NCI-H1092 (cell line): Measurements from ENCODE around the gene ERH.
"Not testable (repeated sequence)": the region's sequence is repeated elsewhere in the genome, so short reads cannot be mapped to it uniquely, and the experiment has no call there.

ENCODE experiments used
- DNase-seq: peaks from one replicate; lab custom pipeline; 2025; lab: John Stamatoyannopoulos, UW

ERH gene

DNA sequence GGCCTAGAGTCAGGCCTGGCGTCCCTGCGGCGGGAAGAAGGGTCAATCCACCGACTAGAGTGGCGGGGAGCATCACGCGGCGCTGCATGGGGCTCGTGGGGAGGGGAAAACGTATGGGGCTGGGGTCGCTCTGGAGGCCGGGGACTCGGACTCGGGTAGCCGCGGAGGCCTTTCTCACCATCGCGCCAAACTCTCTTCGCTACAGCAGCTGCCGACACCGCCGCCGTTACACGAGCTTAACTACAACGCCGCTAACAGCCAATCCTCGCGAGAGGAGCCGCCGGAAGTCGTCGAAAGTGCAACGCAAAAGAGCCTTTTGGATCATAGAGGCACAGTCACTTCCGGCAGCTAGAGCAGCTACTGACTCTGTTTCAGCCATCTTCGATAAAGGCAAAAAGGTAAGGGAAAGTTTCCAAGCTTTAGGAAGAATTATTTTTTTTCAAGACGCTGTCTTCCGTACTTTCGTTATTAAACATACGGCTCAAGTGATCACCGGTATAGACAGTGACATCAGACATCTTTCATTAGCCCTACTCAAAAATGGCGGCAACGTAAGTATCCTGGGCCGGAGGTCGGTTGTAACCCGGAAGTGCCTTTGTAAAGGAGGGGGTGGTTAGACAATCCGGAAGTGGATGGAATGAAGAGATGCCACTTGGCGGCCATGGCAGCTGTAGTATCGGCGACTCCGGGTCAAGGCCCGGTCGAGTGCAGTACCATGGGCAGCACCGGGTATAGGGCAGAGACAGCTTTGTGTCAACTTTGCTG lies at the start of gene ERH, which contains the start of gene SLC39A9:
Gene ERH, minus strand, starts transcription at position 247 of the 765 bp plus-strand sequence. Its CDS starts 66 bp downstream, at position 181.
Gene SLC39A9, plus strand, starts transcription at position 640 of the 765 bp plus-strand sequence. CDS start 678 bp downstream, outside the sequence.
- peak; percentile 98 for DNase-seq

DNA sequence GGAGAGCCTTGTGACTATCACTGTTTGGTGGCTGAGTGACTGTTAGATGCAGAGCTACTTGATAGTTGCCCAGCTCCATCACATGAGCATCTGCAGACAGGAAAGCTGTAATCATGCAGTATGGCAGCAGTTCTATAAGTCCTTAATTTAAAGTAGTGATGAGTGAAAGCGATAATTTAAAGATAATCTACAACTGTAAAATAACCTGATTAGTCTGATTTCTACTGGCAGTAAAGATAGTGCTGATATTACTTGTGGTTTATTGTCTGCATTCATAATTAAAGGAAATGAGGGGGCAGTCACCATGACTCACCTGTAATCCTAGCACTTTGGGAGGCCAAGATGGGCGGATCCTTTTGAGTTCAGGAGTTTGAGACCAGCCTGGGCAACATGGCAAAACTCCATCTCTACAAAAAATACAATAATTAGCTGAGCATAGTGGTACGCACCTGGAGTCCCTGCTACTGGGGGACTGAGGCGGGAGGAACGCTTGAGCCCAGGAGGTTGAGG lies 45.3 kb upstream of the ERH start:
- no peak for DNase-seq

DNA sequence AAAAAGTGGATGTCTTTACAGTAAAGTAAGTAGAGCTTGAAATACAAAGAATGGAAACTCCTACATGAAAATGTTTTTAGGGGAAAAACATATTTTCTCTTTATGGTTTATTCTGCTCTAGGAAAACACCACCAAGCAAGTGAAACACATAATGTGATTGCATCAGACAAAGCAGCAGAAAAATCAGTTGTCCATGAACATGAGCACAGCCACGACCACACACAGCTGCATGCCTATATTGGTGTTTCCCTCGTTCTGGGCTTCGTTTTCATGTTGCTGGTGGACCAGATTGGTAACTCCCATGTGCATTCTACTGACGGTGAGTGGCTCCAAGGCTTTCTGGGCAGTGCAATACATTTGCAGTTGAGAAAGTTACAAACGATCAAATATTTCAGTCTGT lies 43.8 kb upstream of the ERH start:
- DNase-seq, result no peak

DNA sequence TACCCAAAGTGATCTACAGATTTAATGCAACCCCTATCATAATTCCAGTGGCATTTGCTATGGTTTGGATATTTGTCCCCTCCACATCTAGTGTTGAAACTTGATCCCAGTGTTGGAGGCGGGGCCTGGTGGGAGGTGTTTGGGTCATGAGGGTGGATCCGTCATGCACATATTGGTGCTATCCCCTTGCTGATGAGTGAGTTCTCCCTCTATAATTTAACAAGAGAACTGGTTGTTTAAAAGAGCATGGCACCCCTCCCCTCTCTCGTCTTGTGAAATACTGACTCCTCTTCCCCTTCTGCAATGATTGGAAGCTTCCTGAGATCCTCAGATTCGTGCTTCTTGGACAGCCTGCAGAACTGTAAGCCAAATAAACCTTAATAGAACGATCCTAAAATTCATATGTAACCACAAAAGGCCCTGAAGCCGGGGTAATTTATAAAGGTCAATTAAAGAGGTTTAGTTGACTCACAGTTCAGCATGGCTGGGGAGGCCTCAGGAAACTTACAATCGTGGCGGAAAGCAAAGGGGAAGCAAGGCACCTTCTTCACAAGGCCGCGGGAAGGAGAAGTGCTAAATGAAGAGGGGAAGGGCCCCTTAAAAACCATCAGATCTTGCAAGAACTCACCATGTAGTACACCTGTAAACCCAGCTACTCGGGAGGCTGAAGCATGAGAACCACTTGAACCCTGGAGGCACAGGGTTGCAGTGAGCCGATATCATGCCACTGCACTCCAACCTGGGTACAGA lies 41.6 kb upstream of the ERH start:
- no peak for DNase-seq

DNA sequence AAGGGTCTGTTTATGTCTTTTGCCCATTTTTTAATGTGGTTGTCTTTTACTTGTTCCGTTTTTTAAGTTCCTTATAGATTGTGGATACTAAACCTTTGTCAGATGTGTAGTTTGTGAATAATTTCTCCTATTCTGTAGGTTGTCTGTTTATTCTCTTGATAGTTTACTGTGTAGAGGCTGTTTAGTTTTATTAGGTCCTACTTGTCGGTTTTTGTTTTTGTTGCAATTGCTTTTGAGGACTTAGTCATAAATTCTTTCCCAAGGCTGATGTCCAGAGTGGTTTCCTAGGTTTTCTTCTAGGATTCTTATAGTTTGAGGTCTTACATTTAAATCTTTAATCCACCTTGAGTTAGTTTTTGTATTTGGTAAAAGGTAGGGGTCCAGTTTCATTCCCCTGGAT lies 34.3 kb upstream of the ERH start:
- no peak for DNase-seq

DNA sequence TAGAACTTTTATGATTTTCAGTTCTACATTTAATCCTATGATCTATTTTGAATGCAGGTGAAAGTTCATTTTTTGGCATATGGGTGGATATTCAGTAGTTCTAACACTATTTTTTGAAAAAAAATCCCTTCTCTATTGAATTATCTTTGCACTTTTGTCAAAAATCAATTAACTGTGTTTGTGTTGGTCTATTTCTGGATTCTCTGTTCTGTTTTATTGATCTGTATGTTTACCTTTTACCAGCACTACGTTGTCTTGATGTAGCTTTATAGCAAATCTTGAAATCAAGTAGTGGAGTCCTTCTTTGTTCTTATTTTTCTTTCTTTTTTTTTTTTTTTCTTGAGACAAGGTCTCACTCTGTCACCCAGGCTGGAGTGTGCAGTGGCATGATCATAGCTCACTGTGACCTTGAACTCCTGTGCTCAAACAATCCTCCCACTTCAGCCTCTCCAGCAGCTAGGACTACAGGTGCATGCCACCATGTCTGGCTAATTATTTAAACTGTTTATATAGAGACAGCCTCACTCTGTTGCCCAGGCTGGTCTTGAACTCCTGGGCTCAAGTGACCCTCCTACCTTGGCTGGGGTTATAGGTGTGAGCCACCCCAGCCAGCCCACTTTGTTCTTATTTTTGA lies 32.3 kb upstream of the ERH start:
- DNase-seq, result no peak

DNA sequence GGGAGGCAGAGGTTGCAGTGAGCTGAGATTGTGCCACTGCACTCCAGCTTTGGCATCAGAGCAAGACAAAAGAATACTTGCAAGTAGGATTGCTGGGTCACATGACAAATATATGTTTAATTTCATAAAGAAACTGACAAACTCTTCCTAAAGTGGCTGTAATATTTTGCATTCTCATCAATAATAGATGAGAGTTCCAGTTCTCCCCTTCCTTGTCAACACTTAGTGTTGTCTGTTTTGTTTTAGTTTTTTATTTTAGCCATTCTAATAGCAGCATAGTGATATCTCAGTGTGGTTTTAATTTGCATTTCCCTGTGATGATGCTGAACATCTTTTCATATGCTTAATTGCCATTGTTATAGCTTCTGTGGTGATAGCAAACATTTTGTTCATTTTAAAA lies 31.5 kb upstream of the ERH start:
- DNase-seq, result no peak

DNA sequence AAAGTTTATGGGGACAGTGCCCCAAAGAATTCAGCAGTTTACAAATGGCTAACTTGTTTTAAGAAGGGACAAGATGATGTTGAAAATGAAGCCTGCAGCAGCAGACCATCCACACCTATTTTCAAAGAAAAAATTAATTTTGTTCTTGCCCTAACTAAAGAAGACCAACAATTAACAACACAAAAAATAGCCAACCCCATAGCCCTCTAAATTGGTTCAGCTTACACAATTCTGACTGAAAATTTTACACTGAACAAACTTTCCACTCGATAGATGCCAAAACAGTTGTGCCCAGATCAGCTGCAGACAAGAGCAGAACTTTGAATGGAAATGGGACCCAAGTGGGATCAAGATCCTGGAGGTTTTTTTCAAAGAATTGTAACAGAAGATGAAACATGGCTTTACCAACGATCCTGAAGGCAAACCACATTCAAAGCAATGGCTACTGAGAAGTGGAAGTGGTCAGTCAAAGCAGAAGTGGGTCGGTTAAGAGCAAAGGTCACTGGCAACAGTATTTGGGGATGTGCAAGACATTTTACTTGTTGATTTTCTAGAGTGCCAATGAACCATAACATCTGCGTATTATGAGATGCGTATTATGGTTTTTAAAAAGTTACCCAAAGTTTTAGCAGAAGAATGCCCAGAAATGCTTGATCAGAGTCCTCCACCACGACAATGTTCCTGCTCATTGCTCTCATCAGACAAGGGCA lies 30.3 kb upstream of the ERH start:
- no peak for DNase-seq

DNA sequence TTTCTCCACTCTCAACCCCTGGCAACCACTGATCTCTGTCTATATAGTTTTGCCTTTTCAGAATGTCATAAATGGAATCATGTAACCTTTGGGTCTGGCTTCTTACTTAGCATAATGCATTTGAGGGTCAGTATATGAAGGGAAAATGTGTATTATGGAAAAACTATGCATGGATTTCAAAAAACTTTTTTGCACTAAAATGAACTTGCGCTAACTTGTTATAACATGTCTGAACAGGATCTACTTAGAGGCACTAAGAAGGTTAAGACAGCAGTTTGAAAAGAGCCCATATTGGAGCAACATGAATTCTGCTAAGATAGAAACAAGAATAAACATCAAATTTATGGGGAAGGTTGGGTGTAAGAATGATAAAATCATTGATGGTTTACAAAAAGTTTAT lies 29.5 kb upstream of the ERH start:
- no peak for DNase-seq

DNA sequence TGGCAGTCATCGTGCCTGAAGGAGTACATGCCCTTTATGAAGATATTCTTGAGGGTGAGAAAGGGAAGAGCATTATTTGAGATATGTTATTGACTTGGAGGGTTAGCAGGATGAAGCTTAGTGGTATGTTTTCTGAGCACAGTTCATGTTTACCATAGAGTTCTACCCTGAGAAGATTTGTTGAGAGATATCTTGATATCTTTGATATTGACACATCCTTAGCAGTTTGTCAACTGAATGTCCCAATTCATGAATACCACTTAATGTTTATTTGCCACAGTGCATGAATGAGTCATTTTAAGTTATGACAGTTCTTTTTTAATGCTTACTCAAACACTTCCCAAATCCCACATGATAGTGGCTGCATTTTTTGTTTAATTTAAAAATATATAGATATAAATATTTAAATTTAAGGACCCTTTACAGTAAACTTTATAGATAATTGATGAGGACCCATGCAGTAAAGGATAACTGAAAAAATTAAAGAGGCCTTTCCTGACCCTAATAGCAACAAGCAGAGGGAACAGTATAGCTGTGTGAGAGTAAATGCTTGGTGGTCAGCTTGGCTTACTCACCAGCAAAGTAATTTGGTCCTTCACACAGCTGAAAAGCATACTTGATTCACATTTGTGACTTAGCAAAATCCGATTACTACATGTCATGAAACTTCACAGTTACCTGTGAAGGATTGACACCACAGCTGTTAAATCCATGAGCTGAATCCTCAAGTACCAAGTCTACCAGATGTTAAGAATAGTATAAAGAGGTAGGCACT lies 26.2 kb upstream of the ERH start:
- DNase-seq, result no peak

DNA sequence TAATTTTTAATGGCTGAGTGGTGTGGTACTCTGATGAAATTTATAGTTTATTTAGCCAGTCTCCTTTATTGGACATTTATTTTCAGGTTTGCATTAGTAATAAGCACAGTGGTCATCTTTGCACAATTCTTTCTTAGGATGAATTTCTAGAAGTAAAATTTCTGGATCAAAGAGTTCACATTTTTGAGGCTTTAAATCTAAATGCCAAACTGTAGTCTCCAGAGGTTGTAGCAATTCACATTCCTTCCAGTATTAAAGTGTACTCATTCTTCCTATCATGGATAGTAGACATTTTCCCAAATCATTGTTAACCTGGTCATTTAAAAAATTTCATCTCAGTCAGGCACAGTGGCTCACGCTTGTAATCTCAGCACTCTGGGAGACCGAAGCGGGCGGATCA lies 25.2 kb upstream of the ERH start:
- no peak for DNase-seq

DNA sequence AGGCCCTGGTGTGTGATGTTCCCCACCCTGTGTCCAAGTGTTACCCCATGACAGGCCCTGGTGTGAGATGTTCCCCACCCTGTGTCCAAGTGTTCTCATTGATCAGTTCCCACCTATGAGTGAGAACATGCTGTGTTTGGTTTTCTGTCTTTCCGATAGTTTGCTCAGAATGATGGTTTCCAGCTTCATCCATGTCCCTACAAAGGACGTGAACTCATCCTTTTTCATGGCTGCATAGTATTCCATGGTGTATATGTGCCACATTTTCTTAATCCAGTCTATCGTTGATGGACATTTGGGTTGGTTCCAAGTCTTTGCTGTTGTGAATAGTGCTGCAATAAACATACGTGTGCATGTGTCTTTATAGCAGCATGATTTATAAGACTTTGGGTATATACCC lies 18.0 kb upstream of the ERH start:
- DNase-seq, result not testable (repeated sequence)

DNA sequence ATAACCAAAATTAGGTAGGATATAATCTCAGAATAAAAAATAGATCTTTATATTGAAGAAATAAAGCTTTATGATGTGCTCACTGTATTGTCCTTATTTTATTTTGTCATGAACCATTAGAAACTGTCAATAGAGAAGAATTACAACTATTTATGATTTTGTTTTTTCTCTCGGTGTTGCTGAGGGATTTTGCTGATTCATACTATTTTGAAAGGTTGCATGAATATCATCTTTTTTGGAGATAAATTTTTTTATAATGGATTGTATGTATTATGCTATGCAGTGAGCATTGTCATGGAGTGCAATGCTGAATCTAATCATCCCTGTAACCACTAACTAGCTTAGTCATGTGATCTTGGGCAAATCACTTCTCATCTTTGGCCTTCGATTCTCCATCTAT lies 15.4 kb upstream of the ERH start:
- no peak for DNase-seq

DNA sequence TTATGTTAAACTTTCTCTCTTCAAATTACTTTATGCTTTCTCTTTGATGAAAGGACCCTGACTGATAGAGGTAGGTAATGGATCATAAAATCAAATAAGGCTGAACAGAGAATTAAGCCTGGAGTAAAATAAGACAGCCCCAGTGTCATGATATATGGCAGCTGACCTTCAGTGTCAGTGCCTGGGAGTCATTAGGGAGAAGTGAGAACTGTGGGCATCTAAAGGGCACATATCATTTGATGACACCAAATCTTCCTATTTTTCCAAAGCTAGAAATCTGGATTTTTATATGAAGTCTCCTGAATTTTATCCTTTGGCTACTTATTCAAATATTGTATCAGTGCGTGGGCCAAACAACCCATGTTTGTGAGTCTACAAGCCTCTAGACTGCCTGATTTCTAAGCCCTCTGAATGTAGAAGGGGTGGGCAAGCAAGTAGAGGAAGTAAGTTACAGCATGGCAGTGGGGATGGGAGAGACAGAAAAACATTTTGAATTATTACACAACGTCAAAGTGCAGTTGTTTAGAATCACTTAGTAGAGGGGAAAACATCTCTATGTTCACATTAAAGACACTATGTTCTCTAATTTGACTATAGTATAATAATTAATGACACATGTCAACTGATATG lies 10.3 kb upstream of the ERH start:
- DNase-seq, result no peak

DNA sequence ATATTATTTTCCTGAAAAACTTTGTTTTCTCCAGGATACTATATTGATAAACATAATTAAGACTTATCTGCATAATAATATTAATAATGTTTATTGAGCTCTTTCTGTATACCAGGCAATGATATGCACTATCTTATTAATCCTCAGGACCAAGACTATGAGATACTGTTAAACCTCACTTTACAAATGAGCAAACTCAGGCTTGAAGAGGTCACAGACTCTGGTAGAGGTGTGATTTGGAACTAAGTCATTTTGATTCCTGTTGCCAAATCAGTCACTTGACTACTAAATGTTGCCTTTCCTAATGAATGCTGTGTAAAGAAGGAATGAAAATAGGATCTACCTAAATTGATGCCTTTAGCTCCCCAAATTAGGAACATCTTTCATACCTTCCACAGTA lies 7.7 kb upstream of the ERH start:
- no peak for DNase-seq

DNA sequence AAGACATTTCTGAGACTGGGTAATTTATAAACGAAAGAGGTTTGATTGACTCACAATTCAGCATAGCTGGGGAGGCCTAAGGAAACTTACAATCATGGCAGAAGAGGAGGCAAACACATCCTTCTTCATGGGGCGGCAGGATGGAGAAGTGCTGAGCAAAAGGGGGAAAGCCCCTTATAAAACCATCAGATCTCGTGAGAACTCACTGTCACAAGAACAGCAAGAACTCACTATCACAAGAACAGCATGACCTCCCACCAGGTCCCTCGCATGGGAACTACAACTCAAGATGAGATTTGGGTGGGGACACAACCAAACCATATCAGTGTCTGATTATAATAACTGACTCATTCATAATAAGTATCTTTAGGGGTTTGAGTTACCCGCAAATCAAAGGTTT lies 6.8 kb upstream of the ERH start:
- DNase-seq, result no peak

DNA sequence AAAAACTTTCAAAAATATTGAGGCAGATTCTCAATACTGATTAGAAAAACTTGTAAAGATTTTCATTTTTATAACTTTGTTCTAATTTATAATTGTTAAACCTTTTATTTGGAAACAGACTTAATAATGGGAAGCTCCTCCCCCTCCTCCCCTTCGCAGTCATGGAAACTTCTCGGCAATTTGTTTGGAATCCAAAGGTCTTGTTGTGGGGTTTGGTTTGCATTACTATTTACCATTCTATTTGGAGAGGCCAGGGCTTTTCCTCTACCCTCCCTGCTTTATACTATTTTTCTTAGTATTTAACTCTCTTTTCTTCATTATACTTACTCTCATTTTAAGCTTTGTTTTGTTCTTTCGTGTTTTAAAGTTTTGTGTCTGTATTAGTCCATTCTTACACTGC lies 6.4 kb upstream of the ERH start:
- DNase-seq, result no peak

DNA sequence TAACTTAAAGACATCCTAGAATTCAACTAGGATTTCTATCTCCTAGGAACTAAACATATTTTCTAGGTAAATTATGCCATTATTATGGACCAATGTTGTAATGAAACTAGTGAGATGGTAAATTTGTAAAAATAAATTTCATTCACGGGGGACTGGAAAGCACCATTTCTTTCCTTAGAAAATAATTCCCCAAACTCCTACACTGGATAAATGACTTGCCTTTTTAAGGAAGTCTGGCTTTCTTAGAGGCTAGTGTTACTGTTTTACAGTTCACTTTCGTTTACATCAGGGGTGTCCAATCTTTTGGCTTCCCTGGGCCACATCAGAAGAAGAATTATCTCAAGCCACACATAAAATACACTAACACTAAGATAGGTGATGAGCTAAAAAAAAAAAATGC lies 3.7 kb upstream of the ERH start:
- no peak for DNase-seq

DNA sequence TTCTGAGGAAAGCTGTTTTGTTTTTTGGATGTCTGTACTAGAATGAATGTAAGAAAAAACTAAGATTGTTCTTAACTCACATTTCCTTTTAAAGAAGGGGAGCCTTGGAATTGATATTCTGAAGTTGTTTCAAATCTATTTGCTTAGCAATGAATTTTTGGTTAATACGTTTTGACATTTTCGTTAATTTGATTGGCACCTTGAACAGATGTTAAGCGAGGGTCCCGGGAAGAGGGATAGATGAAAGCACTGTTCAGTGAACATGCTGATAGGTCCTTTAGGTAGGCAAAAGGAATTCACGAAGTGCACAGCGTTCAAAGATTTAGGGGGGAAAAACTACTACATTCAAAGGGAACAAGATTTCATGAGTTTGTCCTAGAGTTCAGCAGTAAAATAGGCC lies 2.1 kb upstream of the ERH start:
- DNase-seq, result no peak

DNA sequence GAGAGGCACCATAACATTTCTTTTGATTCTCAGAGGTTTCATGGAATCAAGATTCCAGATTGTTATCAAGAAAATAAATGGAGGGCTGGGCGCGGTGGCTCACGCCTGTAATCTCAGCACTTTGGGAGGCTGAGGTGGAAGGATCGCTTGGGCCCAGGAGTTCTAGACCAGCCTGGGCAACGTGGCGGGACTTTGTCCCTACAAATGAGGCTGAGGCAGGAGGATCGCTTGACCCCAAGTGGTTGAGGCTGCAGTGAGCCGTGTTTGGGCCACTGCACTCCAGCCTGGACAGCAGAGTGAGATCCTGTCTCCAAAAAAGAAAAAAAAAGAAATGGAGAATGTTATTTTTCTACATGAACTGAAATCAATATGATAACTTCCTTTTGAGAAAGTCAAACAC lies 1.7 kb upstream of the ERH start:
- no peak for DNase-seq

DNA sequence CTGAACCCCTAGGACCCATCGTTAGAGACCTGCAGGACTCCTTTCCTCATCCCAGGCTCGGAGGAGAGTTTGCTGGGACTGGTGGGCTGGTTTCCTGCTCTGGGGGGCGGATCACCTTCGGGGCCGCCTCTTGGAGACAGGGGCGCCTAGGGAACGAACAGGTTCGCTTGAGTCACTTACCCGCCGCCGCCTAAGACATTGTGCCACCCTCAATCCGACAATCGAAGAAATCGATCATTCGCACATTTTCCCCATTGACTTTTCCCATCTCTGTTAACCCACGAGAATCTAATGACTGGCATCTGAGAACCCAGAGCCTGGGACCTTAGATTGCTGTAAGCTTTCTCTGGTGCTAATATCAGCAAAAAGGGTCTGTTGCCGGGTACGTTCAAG lies 715 bp upstream of the ERH start:
- DNase-seq, result no peak
